ENCODE data around the gene CYP3A4.
"Not testable (repeated sequence)": the region's sequence is repeated elsewhere in the genome, so short reads cannot be mapped to it uniquely, and the experiment has no call there.

The CYP3A4 gene

GRCh38 chr7:99755085-99755484, 28.9 kb downstream of the CYP3A4 start:
- in situ Hi-C loops (cut with MboI; ENCODE audit: low pct_unique_long_range_greater_than_20kb, low sequenced_read_pairs, unreplicated experiment) = no loop called here
- TF ChIP-seq CTCF (IDR thresholded peaks at IDR 0.05; ENCODE audit: extremely low read depth, insufficient read depth, missing control alignments) = no peak
- DNase-seq (ENCODE audit: low spot score) = no peak

GRCh38 chr7:99752356-99752755, 31.6 kb downstream of the CYP3A4 start:
- no peak for TF ChIP-seq CTCF (IDR thresholded peaks at IDR 0.05; ENCODE audit: extremely low read depth, insufficient read depth, missing control alignments)
- DNase-seq (ENCODE audit: low spot score) = no peak
- in situ Hi-C loops (cut with MboI; ENCODE audit: low pct_unique_long_range_greater_than_20kb, low sequenced_read_pairs, unreplicated experiment) = no loop called here

GRCh38 chr7:99751322-99752052, 32.5 kb downstream of the CYP3A4 start:
- in situ Hi-C loops (cut with MboI; ENCODE audit: low pct_unique_long_range_greater_than_20kb, low sequenced_read_pairs, unreplicated experiment); DNase-seq (ENCODE audit: low spot score): not testable (repeated sequence)

DNA sequence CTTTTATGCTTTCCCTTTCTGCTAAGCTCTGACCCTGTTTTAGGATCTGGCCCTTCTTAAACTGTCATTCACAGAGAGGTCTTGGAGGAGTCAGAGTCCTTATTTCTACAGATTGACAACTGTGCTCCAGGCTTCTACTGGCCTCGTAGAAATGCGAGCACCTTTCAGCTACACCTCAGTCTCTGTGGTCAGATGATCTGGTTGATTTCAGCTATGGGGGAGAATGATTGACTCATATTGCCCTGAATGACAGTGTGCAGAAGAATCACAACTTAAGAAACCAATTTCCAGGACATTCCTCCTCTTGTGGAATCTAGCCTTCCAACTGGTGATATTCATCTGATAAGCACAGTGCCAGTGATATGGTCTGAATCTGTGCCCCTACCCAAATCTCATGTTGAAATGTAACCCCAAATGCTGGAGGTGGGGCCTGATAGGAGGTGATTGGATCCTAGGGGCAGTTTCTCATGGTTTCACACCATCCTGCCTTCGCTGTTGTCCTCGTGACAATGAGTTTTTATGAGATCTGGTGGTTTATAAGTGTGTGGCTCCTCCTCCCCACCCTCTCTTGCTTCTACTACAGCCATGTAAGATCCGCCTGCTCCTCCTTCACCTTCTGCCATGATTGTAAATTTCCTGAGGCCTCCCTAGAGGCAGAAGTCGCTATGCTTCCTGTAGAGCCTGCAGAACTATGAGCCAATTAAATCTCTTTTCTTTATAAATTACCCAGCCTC, 35.0 kb downstream of the CYP3A4 start:
- DNase-seq (ENCODE audit: low spot score) = no peak
- in situ Hi-C loops (cut with MboI; ENCODE audit: low pct_unique_long_range_greater_than_20kb, low sequenced_read_pairs, unreplicated experiment) = no loop called here
- TF ChIP-seq CTCF (IDR thresholded peaks at IDR 0.05; ENCODE audit: extremely low read depth, insufficient read depth, missing control alignments) = no peak

DNA sequence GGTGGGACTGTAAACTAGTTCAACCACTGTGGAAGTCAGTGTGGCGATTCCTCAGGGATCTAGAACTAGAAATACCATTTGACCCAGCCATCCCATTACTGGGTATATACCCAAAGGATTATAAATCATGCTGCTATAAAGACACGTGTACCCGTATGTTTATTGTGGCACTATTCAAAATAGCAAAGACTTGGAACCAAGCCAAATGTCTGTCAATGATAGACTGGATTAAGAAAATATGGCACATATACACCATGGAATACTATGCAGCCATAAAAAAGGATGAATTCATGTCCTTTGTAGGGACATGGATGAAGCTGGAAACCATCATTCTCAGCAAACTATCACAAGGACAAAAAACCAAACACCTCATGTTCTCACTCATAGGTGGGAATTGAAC, 37.1 kb downstream of the CYP3A4 start:
- DNase-seq (ENCODE audit: low spot score); in situ Hi-C loops (cut with MboI; ENCODE audit: low pct_unique_long_range_greater_than_20kb, low sequenced_read_pairs, unreplicated experiment): not testable (repeated sequence)

DNA sequence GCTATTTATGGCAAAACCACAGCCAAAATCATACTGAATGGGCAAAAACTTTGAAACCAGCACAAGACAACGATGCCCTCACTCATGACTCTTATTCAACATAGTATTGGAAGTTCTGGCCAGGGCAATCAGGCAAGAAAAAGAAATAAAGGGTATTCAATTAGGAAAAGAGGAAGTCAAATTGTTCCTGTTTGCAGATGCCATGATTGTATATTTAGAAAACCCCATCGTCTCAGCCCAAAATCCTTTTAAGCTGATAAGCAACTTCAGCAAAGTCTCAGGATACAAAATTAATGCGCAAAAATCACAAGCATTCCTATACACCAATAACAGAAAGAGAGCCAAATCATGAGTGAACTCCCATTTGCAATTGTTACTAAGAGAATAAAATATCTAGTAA, 38.6 kb downstream of the CYP3A4 start:
- DNase-seq (ENCODE audit: low spot score); in situ Hi-C loops (cut with MboI; ENCODE audit: low pct_unique_long_range_greater_than_20kb, low sequenced_read_pairs, unreplicated experiment): not testable (repeated sequence)

DNA sequence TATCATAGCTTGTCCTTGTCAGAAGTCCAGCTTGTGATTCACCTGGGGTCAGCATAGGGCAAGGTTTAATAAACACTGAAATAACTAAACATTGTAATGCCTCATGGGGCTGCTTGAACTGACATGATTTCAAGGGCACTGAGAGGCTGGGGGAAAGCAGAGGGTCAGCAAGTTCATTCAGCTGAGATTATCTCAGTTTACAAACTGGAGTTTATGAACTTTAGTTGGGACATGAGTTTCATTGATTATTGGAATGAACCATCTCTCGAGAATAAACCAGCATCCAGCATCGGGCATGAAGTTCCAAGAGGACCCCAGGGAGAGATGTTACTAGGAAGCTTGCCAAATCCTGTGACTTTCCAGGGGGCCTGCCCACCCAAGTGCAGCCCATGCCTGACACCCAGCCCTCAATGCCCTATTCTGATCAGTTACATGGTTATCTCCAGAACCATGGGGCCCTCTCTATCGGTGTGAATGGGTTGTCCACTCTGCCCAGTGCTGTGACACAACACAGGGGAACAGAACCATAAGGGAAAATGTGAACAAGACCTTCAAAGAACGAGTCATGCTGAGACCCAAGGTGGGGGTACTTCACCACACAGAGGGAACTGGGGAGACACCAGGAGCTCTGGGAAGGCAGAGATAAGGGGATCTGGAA, 41.1 kb downstream of the CYP3A4 start:
- in situ Hi-C loops (cut with MboI; ENCODE audit: low pct_unique_long_range_greater_than_20kb, low sequenced_read_pairs, unreplicated experiment) = no loop called here
- TF ChIP-seq CTCF (IDR thresholded peaks at IDR 0.05; ENCODE audit: extremely low read depth, insufficient read depth, missing control alignments) = no peak
- no peak for DNase-seq (ENCODE audit: low spot score)

- TF ChIP-seq CTCF (IDR thresholded peaks at IDR 0.05; ENCODE audit: extremely low read depth, insufficient read depth, missing control alignments) = no peak
- in situ Hi-C loops (cut with MboI; ENCODE audit: low pct_unique_long_range_greater_than_20kb, low sequenced_read_pairs, unreplicated experiment) = no loop called here
- no peak for DNase-seq (ENCODE audit: low spot score)
Observed at GRCh38 chr7:99741441-99741795, 42.6 kb downstream of the CYP3A4 start.

Data from GM13977 (cell line).